ENCODE results near the gene CACNA1B.

- TF ChIP-seq ZNF274 (IDR thresholded peaks at IDR 0.05; ENCODE audit: low read depth, low read length) (no peak), SUZ12 (IDR thresholded peaks at IDR 0.05; ENCODE audit: extremely low read depth, insufficient read depth, insufficient read length) (no peak), YY1 (IDR thresholded peaks at IDR 0.05; ENCODE audit: insufficient read depth, insufficient read length) (no peak)
Observed at GRCh38 chr9:137828527-137829259, 48.9 kb upstream of the CACNA1B start.
